NCI-H510A treated with DMSO at 0.1 percent for 48 hours (cell line): ENCODE data around the gene CYP2C19.
"Not testable (repeated sequence)": the region's sequence is repeated elsewhere in the genome, so short reads cannot be mapped to it uniquely, and the experiment has no call there.

ENCODE experiments used
- DNase-seq: peaks from one replicate; lab custom pipeline; 2025; lab: John Stamatoyannopoulos, UW

The CYP2C19 gene

GRCh38 chr10:94879214-94879613 lies 116.7 kb downstream of the CYP2C19 start:
- no peak for DNase-seq

DNA sequence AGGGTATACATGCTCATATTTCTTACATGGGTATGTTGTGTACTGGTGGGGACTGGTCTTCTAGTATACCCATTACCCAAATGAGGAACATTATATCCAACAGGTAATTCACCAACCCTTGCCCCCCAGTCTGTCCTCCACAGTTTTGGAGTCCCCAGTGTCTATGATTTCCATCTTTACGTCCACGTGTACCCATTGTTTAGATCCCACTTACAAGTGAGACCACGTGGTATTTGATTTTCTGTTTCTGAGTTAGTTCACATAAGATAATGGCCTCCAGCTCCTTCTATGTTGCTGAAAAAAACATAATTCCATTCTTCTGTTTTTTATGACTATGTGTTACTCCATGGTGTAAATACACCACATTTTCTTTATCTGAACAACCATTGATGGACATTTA lies 126.6 kb downstream of the CYP2C19 start:
- DNase-seq: no peak

DNA sequence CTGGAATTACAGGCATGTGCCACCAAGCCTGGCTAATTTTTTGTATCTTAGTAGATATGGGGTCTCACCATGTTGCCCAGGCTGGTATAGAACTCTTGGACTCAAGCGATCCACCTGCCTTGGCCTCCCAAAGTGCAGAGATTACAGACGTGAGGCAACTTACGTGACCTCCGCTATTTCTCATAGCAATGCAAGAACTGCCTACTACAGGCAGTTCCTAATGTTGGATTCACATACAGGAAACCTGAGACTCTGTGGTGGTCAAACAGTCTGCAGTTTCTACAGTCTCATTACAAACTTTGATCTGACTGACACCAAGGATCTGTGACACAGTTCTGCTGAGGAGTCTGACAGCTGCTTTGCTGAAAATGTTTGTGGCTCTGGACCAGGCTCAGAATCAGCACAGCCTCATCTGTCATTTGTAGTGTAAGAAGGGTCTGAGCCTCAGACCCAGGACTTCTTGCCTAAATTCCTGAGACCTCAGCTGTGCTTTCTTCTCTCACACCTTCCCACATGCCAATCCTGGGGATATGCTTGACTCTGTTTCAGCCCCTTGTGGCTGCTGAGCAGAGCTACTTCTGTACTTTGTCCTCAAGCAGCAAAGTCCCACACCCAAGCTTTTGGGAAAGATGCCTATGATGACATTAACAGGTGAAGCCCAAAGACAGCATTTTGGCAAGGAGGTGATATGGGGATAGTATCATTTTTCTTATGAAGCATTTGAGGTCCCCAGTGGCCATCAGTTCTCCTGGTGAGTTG lies 128.0 kb downstream of the CYP2C19 start:
- DNase-seq: no peak

- DNase-seq: not testable (repeated sequence)
Observed at GRCh38 chr10:94898414-94898813, 135.9 kb downstream of the CYP2C19 start.

- DNase-seq: no peak
Observed at GRCh38 chr10:94902080-94902479, 139.6 kb downstream of the CYP2C19 start.

GRCh38 chr10:94902570-94902969 lies 140.1 kb downstream of the CYP2C19 start:
- DNase-seq: no peak
